ENCODE measurements around the gene CAMSAP3.
"Not testable (repeated sequence)": the region's sequence is repeated elsewhere in the genome, so short reads cannot be mapped to it uniquely, and the experiment has no call there.

The CAMSAP3 gene

DNA sequence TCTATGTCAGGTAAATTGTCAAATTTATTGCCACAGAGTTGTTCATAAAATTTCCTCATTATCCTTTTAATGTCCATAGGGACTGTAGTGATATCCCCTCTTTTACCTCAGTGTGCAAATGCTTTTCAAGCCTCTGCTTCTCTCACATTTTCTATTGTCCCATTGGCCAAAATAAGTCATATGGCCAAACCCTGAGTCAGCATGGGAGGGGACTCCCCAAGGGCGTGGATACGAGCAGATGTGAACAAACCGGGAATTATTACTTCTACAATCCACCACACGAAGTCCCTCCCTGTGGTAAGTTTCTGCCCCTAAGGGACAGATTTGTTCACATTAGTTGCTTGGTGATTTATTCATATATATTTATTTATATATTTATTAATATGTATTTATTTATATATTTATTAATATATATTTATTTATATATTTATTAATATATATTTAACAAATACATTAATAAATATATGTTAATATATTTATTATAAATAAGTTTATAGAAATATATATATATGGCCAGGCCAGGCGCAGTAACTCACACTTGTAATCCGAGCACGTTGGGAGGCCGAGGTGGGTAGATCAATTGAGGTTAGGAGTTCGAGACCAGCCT lies 20.1 kb upstream of the CAMSAP3 start:
- WGBS, 2 experiments, result 84 to 88% methylated on average over 7 of the region's 9 CpGs
- H3K4me3 ChIP-seq (ENCODE audit: insufficient read depth, low read depth, low read length), result no peak overlapping the region
- no peak overlapping the region for H3K27ac ChIP-seq (ENCODE audit: insufficient read depth, low read depth, low read length, poor library complexity, severe bottlenecking)
- no peaks in the 10 kb centered on the region for H3K36me3 ChIP-seq (ENCODE audit: control insufficient read depth, insufficient read depth, low read length)
- peaks cover 14% of the 10 kb centered on the region for H3K27me3 ChIP-seq (ENCODE audit: control insufficient read depth, insufficient read depth, low read length, poor library complexity, severe bottlenecking)
- no peaks in the 10 kb centered on the region for H3K9me3 ChIP-seq (ENCODE audit: control insufficient read depth, low read length)
- no peaks in the 10 kb centered on the region for H3K4me1 ChIP-seq (ENCODE audit: control insufficient read depth, insufficient read depth, low read length)

DNA sequence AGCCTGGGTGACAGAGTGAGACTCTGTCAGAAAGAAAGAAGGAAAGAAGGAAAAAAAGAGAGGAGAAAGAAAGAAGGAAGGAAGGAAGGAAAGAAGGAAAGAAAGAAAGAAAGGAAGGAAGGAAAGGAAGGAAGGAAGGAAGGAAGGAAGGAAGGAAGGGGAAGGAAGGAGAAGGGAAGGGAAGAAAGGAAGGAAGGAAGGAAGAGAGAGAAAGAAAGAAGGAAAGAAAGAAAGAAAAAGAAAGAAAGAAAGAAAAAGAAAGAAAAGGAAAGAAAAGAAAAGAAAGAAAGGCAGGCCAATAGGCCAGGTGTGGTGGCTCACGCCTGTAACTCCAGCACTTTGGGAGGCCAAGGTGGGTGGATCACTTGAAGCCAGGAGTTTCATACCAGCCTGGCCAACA lies 18.2 kb upstream of the CAMSAP3 start:
- H3K27ac ChIP-seq (ENCODE audit: insufficient read depth, low read depth, low read length, poor library complexity, severe bottlenecking); H3K36me3 ChIP-seq (ENCODE audit: control insufficient read depth, insufficient read depth, low read length); H3K4me1 ChIP-seq (ENCODE audit: control insufficient read depth, insufficient read depth, low read length); H3K4me3 ChIP-seq (ENCODE audit: insufficient read depth, low read depth, low read length); H3K9me3 ChIP-seq (ENCODE audit: control insufficient read depth, low read length): not testable (repeated sequence)
- peaks cover 14% of the 10 kb centered on the region for H3K27me3 ChIP-seq (ENCODE audit: control insufficient read depth, insufficient read depth, low read length, poor library complexity, severe bottlenecking)
- WGBS, 2 experiments, result 89 to 92% methylated on average over 1 of the region's 1 CpG

DNA sequence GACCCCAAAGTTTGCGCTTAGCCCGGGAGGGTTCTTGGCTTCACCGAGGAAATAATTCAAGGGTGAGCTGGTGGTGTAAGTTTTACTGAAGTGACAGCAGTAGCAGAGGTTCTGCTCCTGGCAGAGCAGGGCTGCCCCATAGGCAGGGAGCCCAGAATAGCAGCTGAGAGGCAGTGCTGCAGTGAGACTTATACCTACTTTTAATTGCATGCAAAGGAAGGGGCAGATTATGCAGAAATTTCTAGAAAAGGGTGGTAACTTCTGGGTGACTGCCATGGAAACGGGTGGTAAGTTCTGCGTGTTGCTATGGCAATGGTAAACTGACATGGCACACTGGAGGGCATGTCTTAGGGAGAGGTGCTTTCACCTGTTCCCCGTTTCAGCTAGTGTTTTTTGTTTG lies 17.5 kb upstream of the CAMSAP3 start:
- Histone ChIP-seq H3K36me3 (ENCODE audit: control insufficient read depth, insufficient read depth, low read length) (no peaks in the 10 kb centered on the region), H3K9me3 (ENCODE audit: control insufficient read depth, low read length) (no peaks in the 10 kb centered on the region), H3K4me3 (ENCODE audit: insufficient read depth, low read depth, low read length) (no peak overlapping the region), H3K4me1 (ENCODE audit: control insufficient read depth, insufficient read depth, low read length) (no peaks in the 10 kb centered on the region), H3K27me3 (ENCODE audit: control insufficient read depth, insufficient read depth, low read length, poor library complexity, severe bottlenecking) (peaks cover 14% of the 10 kb centered on the region), H3K27ac (ENCODE audit: insufficient read depth, low read depth, low read length, poor library complexity, severe bottlenecking) (no peak overlapping the region)
- 76 to 78% methylated on average over 6 of the region's 6 CpGs for WGBS, 2 experiments

DNA sequence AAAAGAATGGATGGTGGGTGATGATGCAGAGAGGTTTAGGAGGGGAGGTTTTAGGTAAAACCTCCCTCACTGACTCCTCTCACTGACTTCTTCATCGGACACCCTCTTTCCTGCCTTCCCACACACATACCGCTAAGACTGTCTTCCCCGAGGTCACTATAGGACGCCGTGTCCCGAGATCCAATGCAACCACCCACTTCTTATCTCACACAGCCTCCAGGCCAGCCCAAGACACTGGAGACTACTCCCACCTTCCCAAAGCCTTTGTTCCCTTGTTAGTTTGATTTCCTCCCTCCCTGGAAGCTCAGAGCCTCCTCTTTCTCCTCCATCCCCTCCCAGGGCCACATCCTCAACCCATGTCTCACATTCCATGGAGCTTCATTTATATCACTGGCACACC lies 16.5 kb upstream of the CAMSAP3 start:
- Histone ChIP-seq H3K9me3 (ENCODE audit: control insufficient read depth, low read length) (no peaks in the 10 kb centered on the region), H3K4me1 (ENCODE audit: control insufficient read depth, insufficient read depth, low read length) (no peaks in the 10 kb centered on the region), H3K4me3 (ENCODE audit: insufficient read depth, low read depth, low read length) (no peak overlapping the region), H3K36me3 (ENCODE audit: control insufficient read depth, insufficient read depth, low read length) (no peaks in the 10 kb centered on the region), H3K27ac (ENCODE audit: insufficient read depth, low read depth, low read length, poor library complexity, severe bottlenecking) (no peak overlapping the region), H3K27me3 (ENCODE audit: control insufficient read depth, insufficient read depth, low read length, poor library complexity, severe bottlenecking) (peaks cover 14% of the 10 kb centered on the region)
- 73 to 75% methylated on average over 6 of the region's 6 CpGs for WGBS, 2 experiments

DNA sequence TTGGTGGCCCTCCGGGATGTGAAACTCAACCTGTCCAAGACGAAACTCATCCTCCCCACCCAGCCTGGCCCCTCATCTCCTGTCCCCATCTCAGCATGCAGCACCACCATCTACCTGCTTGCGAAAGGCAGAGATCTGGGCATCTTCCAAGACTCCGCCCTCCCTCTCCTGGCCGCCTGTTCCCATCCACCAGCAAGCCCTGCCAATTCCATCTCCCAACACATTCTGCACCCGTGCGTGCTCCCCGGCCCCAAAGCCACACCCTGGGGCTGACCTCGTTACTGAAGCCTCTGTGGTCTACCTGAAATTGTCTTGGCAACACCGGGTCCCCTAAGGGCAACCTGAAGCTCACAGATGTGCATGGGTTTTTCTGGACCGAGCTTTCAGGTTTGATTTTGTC lies 13.2 kb upstream of the CAMSAP3 start:
- H3K27ac ChIP-seq (ENCODE audit: insufficient read depth, low read depth, low read length, poor library complexity, severe bottlenecking), result no peak overlapping the region
- H3K4me3 ChIP-seq (ENCODE audit: insufficient read depth, low read depth, low read length), result no peak overlapping the region
- WGBS, 2 experiments, result 73 to 75% methylated on average over 11 of the region's 11 CpGs
- H3K9me3 ChIP-seq (ENCODE audit: control insufficient read depth, low read length), result no peaks in the 10 kb centered on the region
- peaks cover 14% of the 10 kb centered on the region for H3K27me3 ChIP-seq (ENCODE audit: control insufficient read depth, insufficient read depth, low read length, poor library complexity, severe bottlenecking)
- no peaks in the 10 kb centered on the region for H3K4me1 ChIP-seq (ENCODE audit: control insufficient read depth, insufficient read depth, low read length)
- no peaks in the 10 kb centered on the region for H3K36me3 ChIP-seq (ENCODE audit: control insufficient read depth, insufficient read depth, low read length)

DNA sequence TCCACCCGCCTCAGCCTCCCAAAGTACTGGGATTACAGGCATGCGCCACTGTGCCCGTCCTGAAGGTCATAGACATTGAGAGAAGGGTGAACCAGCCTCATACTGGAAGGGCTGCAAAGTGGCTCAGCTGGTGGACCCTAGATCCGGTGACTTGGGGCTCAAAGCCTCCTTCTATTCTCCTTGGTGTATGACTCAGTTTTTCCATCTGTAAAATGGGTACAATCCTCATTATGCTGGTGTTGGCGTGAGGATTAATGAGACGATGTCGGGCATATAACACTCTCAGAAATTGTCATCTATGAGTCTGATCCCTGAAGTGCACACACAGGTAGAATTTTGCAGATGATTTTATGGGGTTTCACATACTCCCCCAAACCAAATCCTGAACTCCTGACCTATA lies 5.8 kb upstream of the CAMSAP3 start:
- 91 to 94% methylated on average over 7 of the region's 7 CpGs for WGBS, 2 experiments
- no peaks in the 10 kb centered on the region for H3K36me3 ChIP-seq (ENCODE audit: control insufficient read depth, insufficient read depth, low read length)
- H3K27me3 ChIP-seq (ENCODE audit: control insufficient read depth, insufficient read depth, low read length, poor library complexity, severe bottlenecking), result peaks cover 10% of the 10 kb centered on the region
- no peaks in the 10 kb centered on the region for H3K4me1 ChIP-seq (ENCODE audit: control insufficient read depth, insufficient read depth, low read length)
- no peaks in the 10 kb centered on the region for H3K9me3 ChIP-seq (ENCODE audit: control insufficient read depth, low read length)
- no peak overlapping the region for H3K27ac ChIP-seq (ENCODE audit: insufficient read depth, low read depth, low read length, poor library complexity, severe bottlenecking)
- no peak overlapping the region for H3K4me3 ChIP-seq (ENCODE audit: insufficient read depth, low read depth, low read length)

DNA sequence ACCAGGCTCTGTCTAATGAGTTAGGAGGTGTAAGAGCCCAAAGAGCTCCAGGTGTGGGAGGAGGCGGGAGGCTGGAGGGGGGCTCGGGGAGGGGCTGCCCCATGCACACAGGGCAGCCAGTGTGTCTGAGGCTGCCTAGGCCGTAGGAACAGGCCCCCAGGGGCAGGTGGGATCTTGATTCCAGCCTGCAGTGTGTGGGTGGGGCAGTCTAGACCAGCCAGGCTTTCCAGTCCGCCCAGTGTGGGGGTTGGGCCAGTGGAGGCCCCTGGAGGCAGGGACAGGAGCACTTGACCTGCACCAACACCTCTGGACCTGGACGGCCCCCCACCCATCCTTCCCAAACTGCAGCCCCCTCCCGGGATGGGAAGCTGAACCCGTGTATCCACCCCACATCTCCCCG lies 5.4 kb upstream of the CAMSAP3 start:
- no peaks in the 10 kb centered on the region for H3K36me3 ChIP-seq (ENCODE audit: control insufficient read depth, insufficient read depth, low read length)
- 75 to 78% methylated on average over 8 of the region's 8 CpGs for WGBS, 2 experiments

DNA sequence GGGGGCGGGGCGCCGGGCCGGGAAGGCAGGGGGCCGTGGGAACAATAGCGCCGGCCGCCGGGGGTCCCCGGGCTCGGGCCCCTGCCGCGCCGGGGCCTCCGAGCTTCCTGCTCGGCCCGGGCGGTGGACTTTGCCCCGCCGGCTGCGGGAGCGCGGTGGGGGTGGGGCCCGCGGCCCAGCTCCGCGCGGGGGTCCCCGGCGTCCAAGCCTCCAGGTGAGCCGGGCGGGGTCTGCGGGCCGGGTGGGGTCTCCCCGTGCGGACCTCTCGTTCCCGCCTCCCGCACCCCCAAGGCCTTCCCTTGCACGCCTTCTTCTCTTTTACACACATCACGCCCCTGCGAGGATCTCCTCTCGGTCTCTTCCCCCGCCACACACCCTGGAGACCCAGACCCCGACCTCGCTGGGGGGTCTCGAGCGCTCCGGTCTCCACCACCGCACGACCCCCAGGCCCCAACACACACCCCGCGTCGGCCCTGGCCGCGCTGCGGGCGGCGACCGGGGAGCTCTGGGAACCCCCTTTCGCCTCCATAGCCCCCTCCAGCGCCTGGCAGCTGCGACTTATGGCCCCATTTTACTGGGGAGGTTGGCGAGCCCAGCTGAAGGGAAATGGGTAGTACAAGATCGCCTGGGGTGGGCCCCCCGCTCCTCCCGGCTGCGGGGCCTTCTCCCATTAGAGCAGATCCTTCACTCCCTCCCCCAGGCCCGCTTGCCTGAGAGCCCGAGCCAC lies 711 bp downstream of the CAMSAP3 start:
- peaks cover 26% of the 10 kb centered on the region for H3K27me3 ChIP-seq (ENCODE audit: control insufficient read depth, insufficient read depth, low read length, poor library complexity, severe bottlenecking)
- H3K4me1 ChIP-seq (ENCODE audit: control insufficient read depth, insufficient read depth, low read length), result no peaks in the 10 kb centered on the region
- WGBS, 2 experiments, result 2% methylated on average over 70 of the region's 70 CpGs
- no peaks in the 10 kb centered on the region for H3K9me3 ChIP-seq (ENCODE audit: control insufficient read depth, low read length)
- no peak overlapping the region for H3K27ac ChIP-seq (ENCODE audit: insufficient read depth, low read depth, low read length, poor library complexity, severe bottlenecking)
- peak overlapping the region; percentile 55 for H3K4me3 ChIP-seq (ENCODE audit: insufficient read depth, low read depth, low read length)
- no peaks in the 10 kb centered on the region for H3K36me3 ChIP-seq (ENCODE audit: control insufficient read depth, insufficient read depth, low read length)

More for the DNA sequence above, 5.4 kb upstream of the CAMSAP3 start:
- Histone ChIP-seq H3K27ac (ENCODE audit: insufficient read depth, low read depth, low read length, poor library complexity, severe bottlenecking) (no peak overlapping the region), H3K4me3 (ENCODE audit: insufficient read depth, low read depth, low read length) (no peak overlapping the region), H3K4me1 (ENCODE audit: control insufficient read depth, insufficient read depth, low read length) (no peaks in the 10 kb centered on the region), H3K27me3 (ENCODE audit: control insufficient read depth, insufficient read depth, low read length, poor library complexity, severe bottlenecking) (peaks cover 14% of the 10 kb centered on the region), H3K9me3 (ENCODE audit: control insufficient read depth, low read length) (no peaks in the 10 kb centered on the region)

DNA sequence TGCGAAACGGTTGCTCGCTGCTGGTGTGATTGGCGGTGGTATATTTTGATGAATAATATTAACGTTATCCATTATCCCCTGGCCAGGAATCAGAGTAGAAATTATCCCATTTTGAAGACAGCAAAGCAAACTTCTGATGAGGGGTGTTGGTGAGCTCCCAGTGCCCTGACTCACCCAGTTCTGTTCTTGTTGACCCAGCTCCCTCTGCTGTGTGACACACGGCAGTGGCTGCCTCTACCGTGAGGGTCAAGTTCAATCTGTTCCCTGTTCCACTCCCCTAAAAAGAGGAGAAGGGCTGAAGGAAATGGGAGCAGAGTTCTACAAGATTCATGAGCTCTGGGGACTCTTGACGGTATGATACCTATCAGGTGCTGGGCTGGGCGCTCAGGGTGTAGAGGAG lies 2.0 kb downstream of the CAMSAP3 start:
- WGBS, 2 experiments, result 79 to 89% methylated on average over 9 of the region's 9 CpGs
- H3K4me1 ChIP-seq (ENCODE audit: control insufficient read depth, insufficient read depth, low read length), result no peaks in the 10 kb centered on the region
- no peaks in the 10 kb centered on the region for H3K9me3 ChIP-seq (ENCODE audit: control insufficient read depth, low read length)
- H3K27me3 ChIP-seq (ENCODE audit: control insufficient read depth, insufficient read depth, low read length, poor library complexity, severe bottlenecking), result peaks cover 26% of the 10 kb centered on the region
- H3K36me3 ChIP-seq (ENCODE audit: control insufficient read depth, insufficient read depth, low read length), result no peaks in the 10 kb centered on the region
- H3K4me3 ChIP-seq (ENCODE audit: insufficient read depth, low read depth, low read length), result no peak overlapping the region
- no peak overlapping the region for H3K27ac ChIP-seq (ENCODE audit: insufficient read depth, low read depth, low read length, poor library complexity, severe bottlenecking)

DNA sequence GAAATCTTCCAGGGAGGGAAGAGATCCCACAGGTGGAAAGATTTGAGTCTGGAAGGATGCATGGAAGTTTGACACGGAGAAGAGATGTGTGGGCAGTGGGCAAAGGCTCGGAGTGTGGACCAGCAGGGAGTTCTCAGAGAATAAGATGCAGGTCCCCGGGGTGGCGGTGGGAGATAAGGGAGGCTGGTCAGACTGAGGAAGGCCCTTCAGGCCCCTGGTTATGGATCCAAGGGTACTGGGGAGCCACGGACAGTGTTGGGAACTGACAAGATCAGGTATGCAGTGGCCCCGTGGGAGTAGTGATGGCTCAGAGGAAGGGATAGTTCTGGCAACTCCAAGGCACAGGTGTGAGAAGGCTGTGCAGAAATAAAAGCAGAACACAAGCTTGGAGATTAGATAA lies 2.5 kb downstream of the CAMSAP3 start:
- no peak overlapping the region for H3K4me3 ChIP-seq (ENCODE audit: insufficient read depth, low read depth, low read length)
- 81 to 85% methylated on average over 6 of the region's 6 CpGs for WGBS, 2 experiments
- H3K36me3 ChIP-seq (ENCODE audit: control insufficient read depth, insufficient read depth, low read length), result no peaks in the 10 kb centered on the region
- peaks cover 26% of the 10 kb centered on the region for H3K27me3 ChIP-seq (ENCODE audit: control insufficient read depth, insufficient read depth, low read length, poor library complexity, severe bottlenecking)
- H3K27ac ChIP-seq (ENCODE audit: insufficient read depth, low read depth, low read length, poor library complexity, severe bottlenecking), result no peak overlapping the region
- H3K4me1 ChIP-seq (ENCODE audit: control insufficient read depth, insufficient read depth, low read length), result no peaks in the 10 kb centered on the region
- no peaks in the 10 kb centered on the region for H3K9me3 ChIP-seq (ENCODE audit: control insufficient read depth, low read length)
